H1 (cell line): ENCODE data around the gene CT47B1. TPM values are rescaled to one million over a fixed set of nuclear protein-coding genes. Genes with fewer than 3 reads are reported as not detected.

Experiments
- CTCF ChIA-PET: fragments of 300-600 bp; sonication (Branson Sonifier 250); formaldehyde crosslinking; loops from one replicate; lab custom pipeline; 2021; ENCODE audit not compliant: partially characterized antibody; lab: Charles Lee
- POLR2A ChIA-PET: fragments of 300-600 bp; sonication (Branson Sonifier 250); formaldehyde crosslinking; loops from one replicate; lab custom pipeline; 2021; ENCODE audit warnings: inconsistent platforms; ENCODE audit not compliant: partially characterized antibody; lab: Charles Lee
- DNase-seq, 2 experiments: peaks; one replicate each; pipeline versions ENCODE4 v3.0.0 to v3.0.0-alpha.2; 2010 to 2022; ENCODE audit warnings: low spot score in 2 of 2, low read depth in 1 of 2, mixed read lengths in 1 of 2
- FAIRE-seq: peaks from 2 replicates; lab custom pipeline; 2011; peaks lifted over from hg19 to GRCh38; lab: Jason Lieb, UNC
- H2AFZ ChIP-seq: 2 replicates; pipeline ENCODE4 v1.8.1; 2012; ENCODE audit warnings: low read length, inconsistent platforms
- H2AK5ac ChIP-seq: 2 replicates; pipeline ENCODE4 v1.6.1; 2013; ENCODE audit warnings: low read depth, low read length
- H2BK120ac ChIP-seq: replicated peaks from 2 replicates; pipeline ENCODE3; 2013; ENCODE audit warnings: low read depth, low read length, inconsistent platforms
- H2BK12ac ChIP-seq: 2 replicates; pipeline ENCODE4 v1.6.1; 2013; ENCODE audit warnings: low read depth, low read length
- H2BK15ac ChIP-seq: 2 replicates; pipeline ENCODE4 v1.6.1; 2013; ENCODE audit warnings: low read length
- H2BK20ac ChIP-seq: 2 replicates; pipeline ENCODE4 v1.6.1; 2013; ENCODE audit warnings: low read length
- H2BK5ac ChIP-seq: 2 replicates; pipeline ENCODE4 v1.6.1; 2013; ENCODE audit warnings: low read depth, low read length
- H3K14ac ChIP-seq: 2 replicates; pipeline ENCODE4 v1.6.1; 2013; ENCODE audit warnings: inconsistent platforms; ENCODE audit not compliant: insufficient read length
- H3K18ac ChIP-seq: 2 replicates; pipeline ENCODE4 v1.6.1; 2013; ENCODE audit warnings: low read length; ENCODE audit errors: extremely low read depth
- H3K23ac ChIP-seq: 2 replicates; pipeline ENCODE4 v1.6.1; 2013; ENCODE audit warnings: inconsistent platforms; ENCODE audit not compliant: insufficient read length
- H3K23me2 ChIP-seq: 2 replicates; pipeline ENCODE4 v1.6.1; 2013; ENCODE audit warnings: low read depth, low read length
- H3K27ac ChIP-seq: 2 replicates; pipeline ENCODE4 v1.6.1; 2011; ENCODE audit warnings: low read depth, low read length, inconsistent platforms
- H3K27me3 ChIP-seq, 4 experiments: replicated peaks in 1 of 4; 1 replicate in 1 of 4; 2 replicates in 3 of 4; pipeline versions ENCODE4 v1.6.1 to v1.8.1; 2011 to 2013; ENCODE audit warnings: low read length in 3 of 4, mild to moderate bottlenecking in 3 of 4, inconsistent platforms in 2 of 4, mixed read lengths in 2 of 4, moderate library complexity in 1 of 4; ENCODE audit not compliant: control insufficient read depth in 3 of 4, insufficient read depth in 3 of 4; ENCODE audit errors: extremely low read depth in 1 of 4
- H3K36me3 ChIP-seq, 4 experiments: 2 replicates each; pipeline versions ENCODE4 v1.6.1 to v1.8.1; 2011 to 2013; ENCODE audit warnings: mild to moderate bottlenecking in 4 of 4, low read length in 3 of 4, moderate library complexity in 2 of 4, control low read depth in 1 of 4, inconsistent platforms in 1 of 4; ENCODE audit not compliant: insufficient read depth in 4 of 4, control insufficient read depth in 2 of 4
- H3K4ac ChIP-seq: replicated peaks from 2 replicates; pipeline ENCODE3; 2013; ENCODE audit warnings: low read length, low read depth, mixed read lengths, inconsistent platforms; ENCODE audit not compliant: insufficient read length
- H3K4me1 ChIP-seq, 4 experiments: replicated peaks in 1 of 4; 1 replicate in 1 of 4; 2 replicates in 3 of 4; pipeline versions ENCODE4 v1.6.1 to v1.8.1; 2011 to 2013; ENCODE audit warnings: low read length in 3 of 4, inconsistent platforms in 2 of 4, mixed read lengths in 1 of 4; ENCODE audit not compliant: insufficient read depth in 4 of 4, control insufficient read depth in 3 of 4
- H3K4me2 ChIP-seq, 2 experiments: 2 replicates each; pipeline versions ENCODE4 v1.6.1 to v1.8.1; 2011 to 2013; ENCODE audit warnings: low read depth in 2 of 2, low read length in 2 of 2, control low read depth in 1 of 2, inconsistent platforms in 1 of 2, mild to moderate bottlenecking in 1 of 2; ENCODE audit not compliant: insufficient read depth in 1 of 2
- H3K4me3 ChIP-seq, 4 experiments: fragments of 200-600, 300-600 bp in 1 of 4; sonication (generic), shearing (Covaris generic), sonication (Bioruptor Twin) in 1 of 4; 2 replicates each; pipeline versions ENCODE4 v1.5.1 to v1.8.1; 2011 to 2016; ENCODE audit warnings: low read length in 4 of 4, low read depth in 3 of 4, control low read depth in 2 of 4, inconsistent platforms in 2 of 4, mild to moderate bottlenecking in 2 of 4, mixed read lengths in 1 of 4, moderate library complexity in 1 of 4; ENCODE audit not compliant: insufficient read depth in 2 of 4; ENCODE audit errors: extremely low read depth in 1 of 4
- H3K56ac ChIP-seq: replicated peaks from 2 replicates; pipeline ENCODE3; 2013; ENCODE audit warnings: low read depth, mild to moderate bottlenecking, mixed read lengths, low read length, inconsistent platforms; ENCODE audit not compliant: insufficient read length
- H3K79me1 ChIP-seq: 2 replicates; pipeline ENCODE4 v1.6.1; 2013; ENCODE audit warnings: low read depth, low read length, control low read depth
- H3K79me2 ChIP-seq, 2 experiments: 2 replicates each; pipeline versions ENCODE4 v1.6.1 to v1.8.1; 2012 to 2013; ENCODE audit warnings: low read length in 2 of 2, mild to moderate bottlenecking in 2 of 2, inconsistent platforms in 1 of 2; ENCODE audit not compliant: insufficient read depth in 2 of 2, control insufficient read depth in 1 of 2
- H3K9ac ChIP-seq, 4 experiments: replicated peaks in 1 of 4; 1 replicate in 1 of 4; 2 replicates in 3 of 4; pipeline versions ENCODE4 v1.6.1 to v1.8.1; 2011 to 2013; ENCODE audit warnings: low read depth in 3 of 4, low read length in 3 of 4, control low read depth in 2 of 4, mild to moderate bottlenecking in 2 of 4, moderate library complexity in 2 of 4, inconsistent platforms in 1 of 4; ENCODE audit errors: extremely low read depth in 1 of 4
- H3K9me3 ChIP-seq, 2 experiments: 2 replicates each; pipeline versions ENCODE4 v1.6.1 to v1.8.1; 2012 to 2013; ENCODE audit warnings: mild to moderate bottlenecking in 2 of 2, moderate library complexity in 2 of 2, control low read depth in 1 of 2, inconsistent platforms in 1 of 2, low read depth in 1 of 2, low read length in 1 of 2, mixed read lengths in 1 of 2; ENCODE audit not compliant: insufficient read depth in 2 of 2
- H4K20me1 ChIP-seq, 2 experiments: replicated peaks in 1 of 2; 2 replicates each; pipeline versions ENCODE3 to v1.8.1; 2011 to 2013; ENCODE audit warnings: inconsistent platforms in 2 of 2, low read length in 2 of 2, mild to moderate bottlenecking in 1 of 2; ENCODE audit not compliant: insufficient read depth in 2 of 2, control insufficient read depth in 1 of 2
- H4K5ac ChIP-seq: 2 replicates; pipeline ENCODE4 v1.6.1; 2013; ENCODE audit warnings: low read length, low read depth, mixed read lengths, inconsistent platforms; ENCODE audit not compliant: insufficient read length
- H4K8ac ChIP-seq: 2 replicates; pipeline ENCODE4 v1.8.0; 2013; ENCODE audit warnings: mild to moderate bottlenecking, moderate library complexity, low read length, inconsistent platforms; ENCODE audit not compliant: insufficient read depth; ENCODE audit errors: extremely low read depth
- H4K91ac ChIP-seq: replicated peaks from 2 replicates; pipeline ENCODE3; 2013; ENCODE audit warnings: low read length, mixed read lengths, inconsistent platforms; ENCODE audit not compliant: insufficient read length
- ATF2 ChIP-seq: IDR thresholded peaks from 2 replicates; pipeline ENCODE4 v1.6.1; 2012; ENCODE audit warnings: low read length, inconsistent platforms
- GTF2F1 ChIP-seq: IDR thresholded peaks from 2 replicates; pipeline ENCODE4 v1.6.1; 2012; ENCODE audit warnings: low read depth, low read length, improper control_type of control experiment, borderline replicate concordance
- JUN ChIP-seq: IDR thresholded peaks from 2 replicates; pipeline ENCODE4 v1.6.1; 2011; ENCODE audit warnings: low read depth, mild to moderate bottlenecking, improper control_type of control experiment, low read length
- NANOG ChIP-seq: IDR thresholded peaks from 2 replicates; pipeline ENCODE4 v1.6.1; 2011; ENCODE audit warnings: low read length, low read depth, mild to moderate bottlenecking, inconsistent platforms; ENCODE audit not compliant: insufficient read depth, poor library complexity, severe bottlenecking
- SIN3A ChIP-seq, 2 experiments: IDR thresholded peaks in 1 of 2; conservative IDR thresholded peaks in 1 of 2; 2 replicates each; pipeline ENCODE4 v1.6.1; 2011 to 2012; ENCODE audit warnings: low read length in 2 of 2, improper control_type of control experiment in 1 of 2, low read depth in 1 of 2, mild to moderate bottlenecking in 1 of 2
- WGBS, 2 experiments: shearing (Covaris generic) in 1 of 2; methylation state at CpG; one replicate each; pipeline versions ENCODE4 v1.1.6 to v1.1.7; 2013 to 2015; ENCODE audit warnings: low lambda C conversion rate in 2 of 2, mixed read lengths in 2 of 2, inconsistent platforms in 1 of 2, low coverage in 1 of 2, missing lambda C conversion rate in 1 of 2; ENCODE audit not compliant: insufficient replicate concordance in 2 of 2, insufficient coverage in 1 of 2, insufficient read length in 1 of 2; ENCODE audit errors: extremely low coverage in 1 of 2, missing lambda C conversion rate in 1 of 2; 5-methylcytosine and 5-hydroxymethylcytosine counted together
- polyA plus RNA-seq, 7 experiments: library from polyadenylated mRNA; depleted of rRNA in 3 of 7; stranded (reverse) in 5 of 7; unstranded in 2 of 7; fragments of >200 nt in 5 of 7; fragments of 200-250 nt in 2 of 7; gene quantifications; 1 replicate in 5 of 7; 2 replicates in 1 of 7; 4 replicates in 1 of 7; pipeline versions ENCODE4 v1.2.1 to v1.2.3, GENCODE V29; 2011 to 2013; ENCODE audit warnings: missing spikeins in 2 of 7, mixed read lengths in 2 of 7
- total RNA-seq: library from RNA; stranded (reverse); fragmentation: NEBNext Ultra II Directional; extraction: Animal tissue kit (Norgen Biotek cat#: 25700); gene quantifications from 2 replicates; pipeline ENCODE4 v1.2.1, GENCODE V29; 2021

The CT47B1 gene
- total and polyA plus RNA-seq, 2 of the 8 experiments (the other 6 are each of a cell fraction or from before 2014, with no cell fraction given): not detected

- no peaks in the 10 kb centered on the region for H3K23me2 ChIP-seq
- 47% methylated on average over 2 of the region's 2 CpGs; no CpG with 5 or more reads in 1 of the 2 experiments for WGBS, 2 experiments
These were observed 34.8 kb downstream of the CT47B1 start for GRCh38 chrX:120840827-120841226.

More at GRCh38 chrX:120840827-120841226, 34.8 kb downstream of the CT47B1 start:
- Histone ChIP-seq H3K23ac (no peak overlapping the region), H2BK20ac (no peak overlapping the region), H3K14ac (no peak overlapping the region), H2BK15ac (no peak overlapping the region), H2AFZ (no peak overlapping the region), H3K4me2 (no peak overlapping the region), H3K36me3 (no peaks in the 10 kb centered on the region), H3K9ac (no peak overlapping the region), H4K5ac (no peak overlapping the region), H2BK120ac (no peak overlapping the region), H3K27me3 (no peaks in the 10 kb centered on the region), H3K79me2 (no peaks in the 10 kb centered on the region), H2BK5ac (no peak overlapping the region), H3K4ac (no peak overlapping the region), H3K18ac (no peak overlapping the region), H3K79me1 (no peaks in the 10 kb centered on the region), H2AK5ac (no peak overlapping the region), H3K9me3 (peaks cover 5 to 20% of the 10 kb centered on the region in 2 experiments; a peak in 1 of 4 replicates), H4K8ac (no peak overlapping the region), H3K56ac (no peak overlapping the region), H3K27ac (no peak overlapping the region), H4K91ac (no peak overlapping the region), H4K20me1 (no peaks in the 10 kb centered on the region), H2BK12ac (no peak overlapping the region), H3K4me3 (no peak overlapping the region), H3K4me1 (no peaks in the 10 kb centered on the region)
- no peak for DNase-seq
- TF ChIP-seq JUN (no peak), GTF2F1 (no peak), SIN3A (conservative IDR thresholded peaks at IDR 0.05 in 1 of 2, IDR thresholded peaks at IDR 0.05 in 1 of 2; ENCODE audit: low read depth in 1 of 2, low read length in 2 of 2) (no peak), NANOG (no peak), ATF2 (no peak)
- CTCF ChIA-PET: no interaction called here
- POLR2A ChIA-PET: no interaction called here
- no peak for FAIRE-seq
